ENCODE results near the gene FETUB.

DNA sequence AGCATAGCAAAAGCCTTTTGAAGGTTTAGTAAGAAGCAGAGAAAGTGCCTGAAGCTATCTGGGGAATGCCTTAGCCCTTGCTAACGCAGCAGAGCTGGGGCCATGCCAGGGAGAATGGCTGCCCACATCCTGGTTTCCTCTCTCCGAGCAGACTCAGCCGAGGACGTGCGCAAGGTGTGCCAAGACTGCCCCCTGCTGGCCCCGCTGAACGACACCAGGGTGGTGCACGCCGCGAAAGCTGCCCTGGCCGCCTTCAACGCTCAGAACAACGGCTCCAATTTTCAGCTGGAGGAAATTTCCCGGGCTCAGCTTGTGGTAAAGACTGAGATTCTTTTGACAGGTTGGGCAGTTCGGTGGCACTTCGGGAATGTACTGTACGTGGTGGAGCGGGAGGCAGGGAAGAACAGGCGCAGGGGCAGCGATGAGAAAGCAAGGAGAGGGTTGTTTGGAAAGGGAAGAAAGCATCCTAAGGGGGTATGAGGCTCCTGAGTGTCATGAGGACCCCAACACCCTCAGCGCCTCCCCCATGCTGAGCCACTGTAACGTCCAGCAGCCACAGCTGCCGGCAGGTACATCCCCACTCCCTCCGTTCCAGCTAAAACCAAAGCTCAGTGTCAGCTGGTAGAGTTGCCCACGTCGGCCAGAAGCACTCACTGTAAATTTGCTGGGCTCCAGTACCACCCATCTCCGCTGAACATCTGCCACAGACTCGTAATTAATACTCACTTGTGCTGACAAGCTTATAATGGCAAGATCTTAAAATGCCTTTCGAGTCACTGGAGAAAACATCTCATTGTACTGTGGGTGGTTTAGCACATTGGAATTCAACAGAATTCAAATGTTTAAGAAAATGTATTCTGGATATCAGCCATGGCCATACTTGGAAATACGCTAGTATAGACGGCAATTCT, 22.9 kb upstream of the FETUB start:
- TF ChIP-seq, protein P1, sequence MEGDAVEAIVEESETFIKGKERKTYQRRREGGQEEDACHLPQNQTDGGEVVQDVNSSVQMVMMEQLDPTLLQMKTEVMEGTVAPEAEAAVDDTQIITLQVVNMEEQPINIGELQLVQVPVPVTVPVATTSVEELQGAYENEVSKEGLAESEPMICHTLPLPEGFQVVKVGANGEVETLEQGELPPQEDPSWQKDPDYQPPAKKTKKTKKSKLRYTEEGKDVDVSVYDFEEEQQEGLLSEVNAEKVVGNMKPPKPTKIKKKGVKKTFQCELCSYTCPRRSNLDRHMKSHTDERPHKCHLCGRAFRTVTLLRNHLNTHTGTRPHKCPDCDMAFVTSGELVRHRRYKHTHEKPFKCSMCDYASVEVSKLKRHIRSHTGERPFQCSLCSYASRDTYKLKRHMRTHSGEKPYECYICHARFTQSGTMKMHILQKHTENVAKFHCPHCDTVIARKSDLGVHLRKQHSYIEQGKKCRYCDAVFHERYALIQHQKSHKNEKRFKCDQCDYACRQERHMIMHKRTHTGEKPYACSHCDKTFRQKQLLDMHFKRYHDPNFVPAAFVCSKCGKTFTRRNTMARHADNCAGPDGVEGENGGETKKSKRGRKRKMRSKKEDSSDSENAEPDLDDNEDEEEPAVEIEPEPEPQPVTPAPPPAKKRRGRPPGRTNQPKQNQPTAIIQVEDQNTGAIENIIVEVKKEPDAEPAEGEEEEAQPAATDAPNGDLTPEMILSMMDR (IDR thresholded peaks at IDR 0.05; ENCODE audit: extremely low read depth in 1 of 2, insufficient read depth in 1 of 2, low read depth in 1 of 2, low read length in 2 of 2), result peak; percentile 98
- TF ChIP-seq MYC (IDR thresholded peaks at IDR 0.05; ENCODE audit: low read depth, low read length) (no peak), POLR2A (IDR thresholded peaks at IDR 0.05; ENCODE audit: low read depth, low read length) (no peak)
- TF ChIP-seq, protein P2, sequence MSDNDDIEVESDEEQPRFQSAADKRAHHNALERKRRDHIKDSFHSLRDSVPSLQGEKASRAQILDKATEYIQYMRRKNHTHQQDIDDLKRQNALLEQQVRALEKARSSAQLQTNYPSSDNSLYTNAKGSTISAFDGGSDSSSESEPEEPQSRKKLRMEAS (IDR thresholded peaks at IDR 0.05; ENCODE audit: insufficient read depth, insufficient read length), result no peak

Data from endothelial cell of umbilical vein (primary cell).